Esophagus squamous epithelium (tissue), 5 donors: ENCODE results near the gene PTPRO. TPM values are rescaled to one million over a fixed set of nuclear protein-coding genes. Genes with fewer than 3 reads are reported as not detected.

Experiments
- DNase-seq: peaks from one replicate; lab custom pipeline; 2025; lab: John Stamatoyannopoulos, UW
- H3K27ac ChIP-seq, 4 donors: fragments of 200-600 bp; sonication (generic); one replicate each; pipeline ENCODE4 v1.5.1; 2016 to 2019; ENCODE audit warnings: mild to moderate bottlenecking in 1 of 4
- H3K27me3 ChIP-seq, 4 donors: fragments of 200-600 bp; sonication (generic); 1 replicate in 3 of 4; 2 replicates in 1 of 4; pipeline versions ENCODE4 v1.5.1 to v1.6.0; 2017 to 2021; ENCODE audit warnings: antibody characterized with exemption in 1 of 4
- H3K36me3 ChIP-seq, 3 donors: fragments of 200-600 bp; sonication (generic); one replicate each; pipeline ENCODE4 v1.5.1; 2016 to 2019
- H3K4me1 ChIP-seq, 3 donors: fragments of 200-600 bp; sonication (generic); one replicate each; pipeline ENCODE4 v1.5.1; 2017 to 2019
- H3K4me3 ChIP-seq, 4 donors: fragments of 200-600 bp; sonication (generic); 1 replicate in 3 of 4; 2 replicates in 1 of 4; pipeline ENCODE4 v1.5.1; 2016 to 2019; ENCODE audit warnings: mild to moderate bottlenecking in 2 of 4, moderate library complexity in 1 of 4
- H3K9me3 ChIP-seq, 3 donors: fragments of 200-600 bp; sonication (generic); one replicate each; pipeline ENCODE4 v1.5.1; 2016 to 2019
- POLR2A ChIP-seq, 4 donors: fragments of 450-650 bp; IDR thresholded peaks; one replicate each; pipeline ENCODE4 v1.6.1; 2017; ENCODE audit warnings: antibody characterized with exemption in 4 of 4, mild to moderate bottlenecking in 4 of 4, moderate library complexity in 3 of 4
- WGBS, 2 donors: methylation state at CpG; one replicate each; pipeline ENCODE4 v1.1.5; 2018; 5-methylcytosine and 5-hydroxymethylcytosine counted together
- intact Hi-C: fragments of 100-400 bp; cut with DNase I; formaldehyde crosslinking; loops from one replicate; pipeline ENCODE4 v1.15.0; 2022
- total RNA-seq, 4 donors: library from RNA; depleted of rRNA; stranded (reverse); fragments of >200 nt; gene quantifications; one replicate each; pipeline ENCODE4 v1.1.0, GENCODE V29; 2016
- TF ChIP-seq, protein P1 (sequence below), 6 experiments: fragments of 450-650 bp in 4 of 6; fragments of 200-600 bp in 2 of 6; sonication (generic) in 2 of 6; IDR thresholded peaks; one replicate each; pipeline ENCODE4 v1.5.1; 2016 to 2019; ENCODE audit warnings: antibody characterized with exemption in 6 of 6, mild to moderate bottlenecking in 4 of 6, moderate library complexity in 4 of 6
- donor health status: DM: yes; HTN: yes; CAD: no.

PTPRO gene
- total RNA-seq, 4 donors from 2014 or later = 0.13 to 1.4 (median 0.76) TPM; not detected in 1

DNA sequence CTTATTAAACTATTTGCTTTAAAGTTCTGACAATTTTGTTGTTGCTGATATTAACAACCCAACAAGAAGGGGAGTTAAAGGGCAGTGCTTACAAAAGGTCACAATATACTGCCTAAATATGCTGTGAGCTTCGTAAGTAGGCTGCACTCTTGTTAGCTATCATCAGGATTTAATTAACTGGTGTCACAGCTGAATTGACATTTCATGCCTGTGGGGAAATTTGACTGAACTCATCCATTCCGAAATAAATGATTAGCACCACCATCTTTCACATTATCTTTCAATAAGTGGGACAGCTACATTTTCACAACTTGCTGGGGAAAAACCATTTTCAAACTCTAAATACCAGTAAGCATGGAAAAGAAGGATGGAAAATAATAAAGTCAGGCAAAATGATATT is 146.6 kb downstream of the PTPRO start:
- no peaks in the 10 kb centered on the region for H3K36me3 ChIP-seq
- H3K27me3 ChIP-seq = peaks cover 0 to 25% (median 0%) of the 10 kb centered on the region in 4 donors
- no peak overlapping the region for H3K4me3 ChIP-seq
- no peak overlapping the region for H3K27ac ChIP-seq
- TF ChIP-seq, protein P1, sequence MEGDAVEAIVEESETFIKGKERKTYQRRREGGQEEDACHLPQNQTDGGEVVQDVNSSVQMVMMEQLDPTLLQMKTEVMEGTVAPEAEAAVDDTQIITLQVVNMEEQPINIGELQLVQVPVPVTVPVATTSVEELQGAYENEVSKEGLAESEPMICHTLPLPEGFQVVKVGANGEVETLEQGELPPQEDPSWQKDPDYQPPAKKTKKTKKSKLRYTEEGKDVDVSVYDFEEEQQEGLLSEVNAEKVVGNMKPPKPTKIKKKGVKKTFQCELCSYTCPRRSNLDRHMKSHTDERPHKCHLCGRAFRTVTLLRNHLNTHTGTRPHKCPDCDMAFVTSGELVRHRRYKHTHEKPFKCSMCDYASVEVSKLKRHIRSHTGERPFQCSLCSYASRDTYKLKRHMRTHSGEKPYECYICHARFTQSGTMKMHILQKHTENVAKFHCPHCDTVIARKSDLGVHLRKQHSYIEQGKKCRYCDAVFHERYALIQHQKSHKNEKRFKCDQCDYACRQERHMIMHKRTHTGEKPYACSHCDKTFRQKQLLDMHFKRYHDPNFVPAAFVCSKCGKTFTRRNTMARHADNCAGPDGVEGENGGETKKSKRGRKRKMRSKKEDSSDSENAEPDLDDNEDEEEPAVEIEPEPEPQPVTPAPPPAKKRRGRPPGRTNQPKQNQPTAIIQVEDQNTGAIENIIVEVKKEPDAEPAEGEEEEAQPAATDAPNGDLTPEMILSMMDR (IDR thresholded peaks at IDR 0.05) = no peak
- TF ChIP-seq POLR2A (IDR thresholded peaks at IDR 0.05) = no peak
- no peaks in the 10 kb centered on the region for H3K9me3 ChIP-seq
- DNase-seq = no peak
- intact Hi-C loops = no loop called here
- 56 to 60% methylated on average over 2 of the region's 2 CpGs for WGBS, 2 donors
- H3K4me1 ChIP-seq = no peaks in the 10 kb centered on the region

DNA sequence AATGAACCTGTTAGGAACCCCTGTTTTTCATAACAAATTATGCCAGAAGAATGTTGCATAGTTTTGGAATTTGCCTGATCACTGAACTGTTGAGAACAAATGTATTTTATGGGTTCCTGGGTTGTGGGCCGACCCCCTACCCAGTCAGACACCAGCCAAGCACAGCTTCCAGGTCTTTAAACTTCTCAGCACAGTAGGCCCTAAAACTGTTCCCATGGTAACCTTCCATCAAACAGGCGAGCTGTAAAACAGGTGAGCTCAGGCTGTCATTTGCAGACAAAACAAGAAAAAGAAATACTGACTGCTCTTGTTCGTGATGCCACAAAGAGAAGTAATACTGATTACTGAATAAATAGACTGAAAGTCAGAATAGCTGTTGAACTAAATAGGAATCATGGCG is 147.0 kb downstream of the PTPRO start:
- Histone ChIP-seq H3K4me3 (no peak overlapping the region), H3K27me3 (peaks cover 0 to 29% (median 0%) of the 10 kb centered on the region in 4 donors), H3K9me3 (no peaks in the 10 kb centered on the region), H3K36me3 (no peaks in the 10 kb centered on the region), H3K27ac (no peak overlapping the region), H3K4me1 (no peaks in the 10 kb centered on the region)
- TF ChIP-seq, protein P1 (IDR thresholded peaks at IDR 0.05) = no peak
- no peak for TF ChIP-seq POLR2A (IDR thresholded peaks at IDR 0.05)
- DNase-seq = no peak
- 26 to 32% methylated on average over 3 to 4 of the region's 4 CpGs for WGBS, 2 donors
- intact Hi-C loops = no loop called here

DNA sequence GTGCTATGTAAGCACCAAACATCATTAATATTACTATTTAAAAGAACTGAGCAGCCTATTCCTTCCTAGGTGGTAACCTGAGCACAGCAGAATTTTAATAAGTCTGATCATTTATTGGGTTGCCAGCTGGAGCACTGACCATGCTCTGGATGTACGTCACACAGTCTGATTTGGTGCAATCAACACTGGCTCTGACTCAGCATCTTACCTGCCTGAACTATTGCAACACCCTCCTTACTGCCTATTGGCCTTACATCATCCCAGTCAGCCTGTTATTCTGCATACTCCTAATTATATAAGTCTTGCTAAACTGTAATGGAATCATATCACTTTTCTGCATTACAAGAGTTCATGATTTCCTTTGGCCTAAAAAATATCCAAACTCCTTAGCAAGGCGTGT is 149.7 kb downstream of the PTPRO start:
- intact Hi-C loops = no loop called here
- WGBS, 2 donors = 28 to 63% methylated on average over 2 of the region's 2 CpGs
- no peak overlapping the region for H3K4me3 ChIP-seq
- TF ChIP-seq, protein P1 (IDR thresholded peaks at IDR 0.05) = no peak
- TF ChIP-seq POLR2A (IDR thresholded peaks at IDR 0.05) = no peak
- H3K4me1 ChIP-seq = no peaks in the 10 kb centered on the region
- H3K9me3 ChIP-seq = no peaks in the 10 kb centered on the region
- no peak for DNase-seq
- no peak overlapping the region for H3K27ac ChIP-seq
- H3K27me3 ChIP-seq = peaks cover 0 to 29% (median 0%) of the 10 kb centered on the region in 4 donors
- no peaks in the 10 kb centered on the region for H3K36me3 ChIP-seq

DNA sequence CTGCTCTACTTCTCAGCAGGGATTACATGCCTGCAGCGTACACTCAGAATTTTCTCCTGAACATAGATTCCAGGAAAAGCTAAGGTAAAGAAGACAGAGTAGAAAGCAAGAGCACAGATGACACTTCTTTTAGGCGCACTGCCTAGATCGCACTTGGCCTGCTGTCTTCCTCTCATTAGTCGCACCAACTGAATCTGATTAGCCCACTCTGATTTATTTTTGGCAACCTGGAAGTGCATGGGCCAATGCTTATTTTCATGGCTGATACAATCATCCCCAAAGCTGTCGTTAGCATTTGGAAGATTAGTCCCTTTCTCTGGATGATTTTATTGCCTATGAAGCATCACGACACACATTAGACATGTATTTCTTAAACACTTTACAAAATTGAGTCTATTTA is 152.5 kb downstream of the PTPRO start:
- TF ChIP-seq POLR2A (IDR thresholded peaks at IDR 0.05) = no peak
- TF ChIP-seq, protein P1 (IDR thresholded peaks at IDR 0.05) = no peak
- Histone ChIP-seq H3K9me3 (no peaks in the 10 kb centered on the region), H3K36me3 (no peaks in the 10 kb centered on the region), H3K27me3 (peaks cover 0 to 25% (median 0%) of the 10 kb centered on the region in 4 donors), H3K27ac (no peak overlapping the region), H3K4me3 (no peak overlapping the region), H3K4me1 (no peaks in the 10 kb centered on the region)
- no peak for DNase-seq
- intact Hi-C loops = no loop called here
- WGBS, 2 donors = 76 to 87% methylated on average over 6 of the region's 6 CpGs

DNA sequence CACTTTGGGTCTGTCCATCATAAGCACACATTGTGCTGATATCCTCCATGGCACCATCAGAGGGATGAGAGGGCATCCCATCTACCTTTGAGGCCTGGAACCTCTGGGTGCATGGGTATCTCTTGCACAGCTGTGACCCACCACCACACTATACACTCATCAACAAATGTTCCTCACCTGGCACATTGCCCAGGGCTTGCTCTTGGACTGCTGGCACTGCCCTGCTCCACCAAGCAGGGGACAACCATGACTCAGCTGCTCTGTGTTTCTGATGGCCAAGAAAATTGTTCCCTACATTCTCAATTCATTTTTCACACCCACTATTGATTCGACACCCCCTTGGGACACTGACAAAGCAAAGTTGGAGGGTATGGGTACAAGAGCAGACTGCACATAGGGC is 155.5 kb downstream of the PTPRO start:
- intact Hi-C loops = no loop called here
- H3K27ac ChIP-seq = no peak overlapping the region
- H3K36me3 ChIP-seq = no peaks in the 10 kb centered on the region
- TF ChIP-seq POLR2A (IDR thresholded peaks at IDR 0.05) = no peak
- TF ChIP-seq, protein P1 (IDR thresholded peaks at IDR 0.05) = no peak
- H3K9me3 ChIP-seq = no peaks in the 10 kb centered on the region
- no peak overlapping the region for H3K4me3 ChIP-seq
- H3K4me1 ChIP-seq = no peaks in the 10 kb centered on the region
- H3K27me3 ChIP-seq = peaks cover 0 to 16% (median 0%) of the 10 kb centered on the region in 4 donors
- DNase-seq = no peak
- WGBS, 2 donors = 80 to 90% methylated on average over 1 of the region's 1 CpG
